PC-9 (cell line): Measurements from ENCODE around the gene TTC7B.

Source experiments
- CTCF ChIP-seq: fragments of 200-600 bp; sonication (generic); conservative IDR thresholded peaks from 2 replicates; pipeline ENCODE4 v1.6.1; 2017; ENCODE audit warnings: mixed run types, antibody characterized with exemption, mild to moderate bottlenecking, moderate library complexity
- EZH2 ChIP-seq: fragments of 200-600 bp; sonication (generic); IDR thresholded peaks from 2 replicates; pipeline ENCODE4 v1.8.0; 2017; ENCODE audit warnings: antibody characterized with exemption, low read depth

GRCh38 chr14:90785876-90786450 lies 30.3 kb downstream of the TTC7B start:
- TF ChIP-seq CTCF (no peak), EZH2 (no peak)
